Prostate gland (tissue), 2 donors: Measurements from ENCODE around the gene LARGE1.

Source experiments
- CTCF ChIP-seq, 4 experiments: fragments of 200-600 bp in 2 of 4; fragments of 450-650 bp in 2 of 4; sonication (generic) in 2 of 4; IDR thresholded peaks; 1 replicate in 3 of 4; 2 replicates in 1 of 4; pipeline ENCODE4 v1.5.1; 2016 to 2019; ENCODE audit warnings: antibody characterized with exemption in 4 of 4, mild to moderate bottlenecking in 2 of 4, moderate library complexity in 2 of 4
- POLR2A ChIP-seq: fragments of 450-650 bp; IDR thresholded peaks from one replicate; pipeline ENCODE4 v1.6.1; 2016; ENCODE audit warnings: antibody characterized with exemption, mild to moderate bottlenecking
- POLR2AphosphoS5 ChIP-seq: sonication (generic); formaldehyde crosslinking; IDR thresholded peaks from one replicate; pipeline ENCODE4 v1.6.1; 2017; ENCODE audit warnings: antibody characterized with exemption

- TF ChIP-seq CTCF (IDR thresholded peaks at IDR 0.05) (no peak), POLR2A (no peak), POLR2AphosphoS5 (no peak)
These were observed 26.8 kb downstream of the LARGE1 start for GRCh38 chr22:33893512-33893911.
